ENCODE measurements around the gene SLC16A11. TPM values are rescaled to one million over a fixed set of nuclear protein-coding genes. Genes with fewer than 3 reads are reported as not detected.
A peak's percentile ranks its signal among the peaks of the same experiment; 100 is the strongest.

SLC16A11 gene
- total and polyA plus RNA-seq, 9 of the 15 experiments (the other 6 are each of a cell fraction or from before 2014, with no cell fraction given) = not detected

DNA sequence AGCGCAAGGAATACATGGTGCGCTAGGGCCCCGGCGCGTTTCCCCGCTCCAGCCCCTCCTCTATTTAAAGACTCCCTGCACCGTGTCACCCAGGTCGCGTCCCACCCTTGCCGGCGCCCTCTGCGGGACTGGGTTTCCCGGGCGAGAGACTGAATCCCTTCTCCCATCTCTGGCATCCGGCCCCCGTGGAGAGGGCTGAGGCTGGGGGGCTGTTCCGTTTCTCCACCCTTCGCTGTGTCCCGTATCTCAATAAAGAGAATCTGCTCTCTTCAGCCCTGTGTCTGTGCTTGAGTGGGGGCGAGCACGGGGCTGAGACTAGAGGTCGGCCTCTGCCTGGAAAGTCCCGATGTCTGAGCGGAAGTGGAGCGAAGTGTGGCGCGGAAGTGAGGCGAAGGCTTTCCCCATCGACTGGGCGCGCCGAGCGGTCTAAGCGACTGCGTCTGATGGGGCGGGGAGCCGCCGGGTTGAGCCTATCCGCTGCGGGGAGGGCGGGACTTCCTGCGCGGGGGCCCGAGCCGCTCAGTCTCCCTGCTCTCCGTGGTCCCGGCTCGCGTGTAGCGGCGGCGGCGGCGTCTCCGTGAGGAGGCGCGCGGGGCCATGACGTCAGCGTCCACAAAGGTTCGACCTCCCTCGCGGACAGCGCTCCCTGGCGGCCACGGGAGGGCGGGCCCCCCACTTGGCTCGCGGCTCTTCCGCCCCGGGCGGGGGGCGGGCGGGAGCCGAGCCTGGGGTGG lies 29.5 kb downstream of the SLC16A11 start (continued):
- TF ChIP-seq NR4A1 (CRISPR knock-in tag; IDR thresholded peaks at IDR 0.05) (no peak), NR4A1 (tag; IDR thresholded peaks at IDR 0.05) (no peak), DACH1 (IDR thresholded peaks at IDR 0.05; ENCODE audit: partially characterized antibody) (no peak), SPI1 (IDR thresholded peaks at IDR 0.05; ENCODE audit: borderline replicate concordance, low read depth, low read length) (peak; percentile 93), ZNF311 (CRISPR knock-in tag; IDR thresholded peaks at IDR 0.05) (no peak), ETV1 (tag; conservative IDR thresholded peaks at IDR 0.05; ENCODE audit: low read depth) (peak; percentile 68), MAFK (IDR thresholded peaks at IDR 0.05; ENCODE audit: low read length) (no peak), NR2F6 (CRISPR knock-in tag; IDR thresholded peaks at IDR 0.05) (0 out of 2 replicates have a peak, but pooled peaks have one; percentile 14), STAT5B (CRISPR knock-in tag; IDR thresholded peaks at IDR 0.05) (no peak), CBFA2T3 (IDR thresholded peaks at IDR 0.05) (no peak), ZNF133 (CRISPR knock-in tag; IDR thresholded peaks at IDR 0.05) (no peak), ZNF57 (CRISPR knock-in tag; IDR thresholded peaks at IDR 0.05) (no peak), NR2C2 (CRISPR knock-in tag; IDR thresholded peaks at IDR 0.05) (no peak), NR2C2 (tag; IDR thresholded peaks at IDR 0.05) (no peak; the same call in 1 of the 2 replicates), KLF16 (IDR thresholded peaks at IDR 0.05) (no peak), RFX5 (IDR thresholded peaks at IDR 0.05; ENCODE audit: low read depth, low read length) (no peak)
- TF ChIP-seq, protein P1, sequence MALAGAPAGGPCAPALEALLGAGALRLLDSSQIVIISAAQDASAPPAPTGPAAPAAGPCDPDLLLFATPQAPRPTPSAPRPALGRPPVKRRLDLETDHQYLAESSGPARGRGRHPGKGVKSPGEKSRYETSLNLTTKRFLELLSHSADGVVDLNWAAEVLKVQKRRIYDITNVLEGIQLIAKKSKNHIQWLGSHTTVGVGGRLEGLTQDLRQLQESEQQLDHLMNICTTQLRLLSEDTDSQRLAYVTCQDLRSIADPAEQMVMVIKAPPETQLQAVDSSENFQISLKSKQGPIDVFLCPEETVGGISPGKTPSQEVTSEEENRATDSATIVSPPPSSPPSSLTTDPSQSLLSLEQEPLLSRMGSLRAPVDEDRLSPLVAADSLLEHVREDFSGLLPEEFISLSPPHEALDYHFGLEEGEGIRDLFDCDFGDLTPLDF (CRISPR knock-in tag; IDR thresholded peaks at IDR 0.05) = peak; percentile 77
- TF ChIP-seq, protein P2, sequence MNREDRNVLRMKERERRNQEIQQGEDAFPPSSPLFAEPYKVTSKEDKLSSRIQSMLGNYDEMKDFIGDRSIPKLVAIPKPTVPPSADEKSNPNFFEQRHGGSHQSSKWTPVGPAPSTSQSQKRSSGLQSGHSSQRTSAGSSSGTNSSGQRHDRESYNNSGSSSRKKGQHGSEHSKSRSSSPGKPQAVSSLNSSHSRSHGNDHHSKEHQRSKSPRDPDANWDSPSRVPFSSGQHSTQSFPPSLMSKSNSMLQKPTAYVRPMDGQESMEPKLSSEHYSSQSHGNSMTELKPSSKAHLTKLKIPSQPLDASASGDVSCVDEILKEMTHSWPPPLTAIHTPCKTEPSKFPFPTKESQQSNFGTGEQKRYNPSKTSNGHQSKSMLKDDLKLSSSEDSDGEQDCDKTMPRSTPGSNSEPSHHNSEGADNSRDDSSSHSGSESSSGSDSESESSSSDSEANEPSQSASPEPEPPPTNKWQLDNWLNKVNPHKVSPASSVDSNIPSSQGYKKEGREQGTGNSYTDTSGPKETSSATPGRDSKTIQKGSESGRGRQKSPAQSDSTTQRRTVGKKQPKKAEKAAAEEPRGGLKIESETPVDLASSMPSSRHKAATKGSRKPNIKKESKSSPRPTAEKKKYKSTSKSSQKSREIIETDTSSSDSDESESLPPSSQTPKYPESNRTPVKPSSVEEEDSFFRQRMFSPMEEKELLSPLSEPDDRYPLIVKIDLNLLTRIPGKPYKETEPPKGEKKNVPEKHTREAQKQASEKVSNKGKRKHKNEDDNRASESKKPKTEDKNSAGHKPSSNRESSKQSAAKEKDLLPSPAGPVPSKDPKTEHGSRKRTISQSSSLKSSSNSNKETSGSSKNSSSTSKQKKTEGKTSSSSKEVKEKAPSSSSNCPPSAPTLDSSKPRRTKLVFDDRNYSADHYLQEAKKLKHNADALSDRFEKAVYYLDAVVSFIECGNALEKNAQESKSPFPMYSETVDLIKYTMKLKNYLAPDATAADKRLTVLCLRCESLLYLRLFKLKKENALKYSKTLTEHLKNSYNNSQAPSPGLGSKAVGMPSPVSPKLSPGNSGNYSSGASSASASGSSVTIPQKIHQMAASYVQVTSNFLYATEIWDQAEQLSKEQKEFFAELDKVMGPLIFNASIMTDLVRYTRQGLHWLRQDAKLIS (CRISPR knock-in tag; IDR thresholded peaks at IDR 0.05) = peak; percentile 67; the same call in 1 of the 2 replicates
- TF ChIP-seq, protein P3, sequence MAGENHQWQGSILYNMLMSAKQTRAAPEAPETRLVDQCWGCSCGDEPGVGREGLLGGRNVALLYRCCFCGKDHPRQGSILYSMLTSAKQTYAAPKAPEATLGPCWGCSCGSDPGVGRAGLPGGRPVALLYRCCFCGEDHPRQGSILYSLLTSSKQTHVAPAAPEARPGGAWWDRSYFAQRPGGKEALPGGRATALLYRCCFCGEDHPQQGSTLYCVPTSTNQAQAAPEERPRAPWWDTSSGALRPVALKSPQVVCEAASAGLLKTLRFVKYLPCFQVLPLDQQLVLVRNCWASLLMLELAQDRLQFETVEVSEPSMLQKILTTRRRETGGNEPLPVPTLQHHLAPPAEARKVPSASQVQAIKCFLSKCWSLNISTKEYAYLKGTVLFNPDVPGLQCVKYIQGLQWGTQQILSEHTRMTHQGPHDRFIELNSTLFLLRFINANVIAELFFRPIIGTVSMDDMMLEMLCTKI (IDR thresholded peaks at IDR 0.05; ENCODE audit: partially characterized antibody) = no peak
- TF ChIP-seq, protein P4, sequence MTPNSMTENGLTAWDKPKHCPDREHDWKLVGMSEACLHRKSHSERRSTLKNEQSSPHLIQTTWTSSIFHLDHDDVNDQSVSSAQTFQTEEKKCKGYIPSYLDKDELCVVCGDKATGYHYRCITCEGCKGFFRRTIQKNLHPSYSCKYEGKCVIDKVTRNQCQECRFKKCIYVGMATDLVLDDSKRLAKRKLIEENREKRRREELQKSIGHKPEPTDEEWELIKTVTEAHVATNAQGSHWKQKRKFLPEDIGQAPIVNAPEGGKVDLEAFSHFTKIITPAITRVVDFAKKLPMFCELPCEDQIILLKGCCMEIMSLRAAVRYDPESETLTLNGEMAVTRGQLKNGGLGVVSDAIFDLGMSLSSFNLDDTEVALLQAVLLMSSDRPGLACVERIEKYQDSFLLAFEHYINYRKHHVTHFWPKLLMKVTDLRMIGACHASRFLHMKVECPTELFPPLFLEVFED (CRISPR knock-in tag; conservative IDR thresholded peaks at IDR 0.05) = no peak
- TF ChIP-seq, protein P5, sequence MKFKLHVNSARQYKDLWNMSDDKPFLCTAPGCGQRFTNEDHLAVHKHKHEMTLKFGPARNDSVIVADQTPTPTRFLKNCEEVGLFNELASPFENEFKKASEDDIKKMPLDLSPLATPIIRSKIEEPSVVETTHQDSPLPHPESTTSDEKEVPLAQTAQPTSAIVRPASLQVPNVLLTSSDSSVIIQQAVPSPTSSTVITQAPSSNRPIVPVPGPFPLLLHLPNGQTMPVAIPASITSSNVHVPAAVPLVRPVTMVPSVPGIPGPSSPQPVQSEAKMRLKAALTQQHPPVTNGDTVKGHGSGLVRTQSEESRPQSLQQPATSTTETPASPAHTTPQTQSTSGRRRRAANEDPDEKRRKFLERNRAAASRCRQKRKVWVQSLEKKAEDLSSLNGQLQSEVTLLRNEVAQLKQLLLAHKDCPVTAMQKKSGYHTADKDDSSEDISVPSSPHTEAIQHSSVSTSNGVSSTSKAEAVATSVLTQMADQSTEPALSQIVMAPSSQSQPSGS (CRISPR knock-in tag; IDR thresholded peaks at IDR 0.05) = peak; percentile 96
